Upper lobe of left lung (tissue), 6 donors: ENCODE results near the gene PKNOX2. TPM values are rescaled to one million over a fixed set of nuclear protein-coding genes. Genes with fewer than 3 reads are reported as not detected.

ENCODE experiments used
- ATAC-seq, 2 donors: fragments of 200-7000 bp; cut with Tn5 transposase; one replicate each; pipeline ENCODE4 v1.9.1; 2022; ENCODE audit warnings: mild to moderate bottlenecking in 2 of 2, moderate library complexity in 2 of 2; ENCODE audit not compliant: low FRiP score in 2 of 2
- DNase-seq, 2 donors: peaks; one replicate each; pipeline ENCODE4 v3.0.0-alpha.2; 2019 to 2020
- H3K27ac ChIP-seq, 4 donors: fragments of 200-600 bp; sonication (generic); one replicate each; pipeline ENCODE4 v1.5.1; 2016 to 2019
- H3K27me3 ChIP-seq, 4 donors: fragments of 200-600 bp; sonication (generic); one replicate each; pipeline ENCODE4 v1.5.1; 2017 to 2019
- H3K36me3 ChIP-seq, 4 donors: fragments of 200-600 bp; sonication (generic); one replicate each; pipeline ENCODE4 v1.5.1; 2016 to 2019
- H3K4me1 ChIP-seq, 4 donors: fragments of 200-600 bp; sonication (generic); one replicate each; pipeline ENCODE4 v1.5.1; 2018 to 2019
- H3K4me3 ChIP-seq, 4 donors: fragments of 200-600 bp; sonication (generic); one replicate each; pipeline ENCODE4 v1.5.1; 2017 to 2019; ENCODE audit warnings: mild to moderate bottlenecking in 2 of 4, moderate library complexity in 1 of 4
- H3K9me3 ChIP-seq, 4 donors: fragments of 200-600 bp; sonication (generic); one replicate each; pipeline ENCODE4 v1.5.1; 2018 to 2019
- CTCF ChIP-seq, 6 experiments: fragments of 450-650 bp in 4 of 6; fragments of 200-600 bp in 2 of 6; sonication (generic) in 2 of 6; IDR thresholded peaks; one replicate each; pipeline ENCODE4 v1.5.1; 2016 to 2019; ENCODE audit warnings: antibody characterized with exemption in 6 of 6
- EP300 ChIP-seq, 4 donors: sonication (generic); formaldehyde crosslinking; IDR thresholded peaks; one replicate each; pipeline ENCODE4 v1.5.1; 2017; ENCODE audit warnings: antibody characterized with exemption in 4 of 4, control low read depth in 2 of 4
- POLR2A ChIP-seq, 4 donors: fragments of 450-650 bp; IDR thresholded peaks; one replicate each; pipeline ENCODE4 v1.5.1; 2016 to 2017; ENCODE audit warnings: antibody characterized with exemption in 4 of 4, mild to moderate bottlenecking in 2 of 4
- POLR2AphosphoS5 ChIP-seq, 2 donors: sonication (generic); formaldehyde crosslinking; IDR thresholded peaks; one replicate each; pipeline ENCODE4 v1.5.1; 2017; ENCODE audit warnings: antibody characterized with exemption in 2 of 2
- WGBS, 2 donors: methylation state at CpG; one replicate each; pipeline ENCODE4 v1.1.5; 2017 to 2018; 5-methylcytosine and 5-hydroxymethylcytosine counted together
- total RNA-seq, 6 donors: library from RNA; depleted of rRNA in 4 of 6; stranded (reverse); fragments of >200 nt in 4 of 6; gene quantifications; one replicate each; pipeline versions ENCODE4 v1.1.0 to v1.2.1, GENCODE V29; 2016 to 2021
- donor health status: DM: no; HTN: no; CAD: no; lungs with moderate emphysema.
- donor health status: DM: no; HTN: yes; CAD: no; lungs with severe emphysema.

Gene PKNOX2
- total RNA-seq, 6 donors from 2014 or later, result 2.9 to 15.5 (median 8.4) TPM

DNA sequence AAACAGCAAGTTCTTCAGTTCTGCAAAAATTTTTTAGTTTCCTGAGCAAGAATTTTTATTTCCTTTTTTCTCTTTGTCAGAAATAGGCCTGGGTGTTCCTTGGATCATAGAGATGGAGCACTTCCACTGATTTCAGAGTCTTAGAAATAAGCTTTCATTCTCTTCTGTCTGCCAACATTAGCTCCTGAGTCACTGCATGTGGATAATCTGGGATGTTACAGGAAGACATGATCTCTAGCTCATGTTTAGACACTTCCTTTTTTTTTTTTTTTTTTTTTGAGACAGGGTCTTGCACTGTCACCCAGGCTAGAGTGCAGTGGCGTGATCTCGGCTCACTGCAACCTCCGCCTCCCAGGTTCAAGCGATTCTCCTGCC, 39.9 kb upstream of the PKNOX2 start:
- Histone ChIP-seq H3K27ac (no peak overlapping the region), H3K9me3 (no peaks in the 10 kb centered on the region), H3K4me3 (no peak overlapping the region), H3K36me3 (no peaks in the 10 kb centered on the region), H3K27me3 (no peaks in the 10 kb centered on the region), H3K4me1 (peaks cover 0 to 9% (median 0%) of the 10 kb centered on the region in 4 donors)
- WGBS, 2 donors, result 68 to 83% methylated on average over 4 of the region's 4 CpGs
- no peak for DNase-seq
- TF ChIP-seq POLR2AphosphoS5 (IDR thresholded peaks at IDR 0.05) (no peak), CTCF (IDR thresholded peaks at IDR 0.05) (no peak), EP300 (IDR thresholded peaks at IDR 0.05) (no peak), POLR2A (IDR thresholded peaks at IDR 0.05) (no peak)
- no peak for ATAC-seq

GRCh38 chr11:125128450-125128849, 36.1 kb upstream of the PKNOX2 start:
- WGBS, 2 donors, result 70 to 76% methylated on average over 4 of the region's 4 CpGs
- peaks cover 0 to 8% (median 0%) of the 10 kb centered on the region in 4 donors for H3K4me1 ChIP-seq
- H3K27me3 ChIP-seq, result no peaks in the 10 kb centered on the region
- H3K9me3 ChIP-seq, result no peaks in the 10 kb centered on the region
- no peak for TF ChIP-seq CTCF (IDR thresholded peaks at IDR 0.05)
- no peak for TF ChIP-seq EP300 (IDR thresholded peaks at IDR 0.05)
- TF ChIP-seq POLR2AphosphoS5 (IDR thresholded peaks at IDR 0.05), result no peak
- TF ChIP-seq POLR2A (IDR thresholded peaks at IDR 0.05), result no peak
- H3K36me3 ChIP-seq, result no peaks in the 10 kb centered on the region
- no peak overlapping the region for H3K27ac ChIP-seq
- no peak overlapping the region for H3K4me3 ChIP-seq
- ATAC-seq, result no peak
- no peak for DNase-seq

DNA sequence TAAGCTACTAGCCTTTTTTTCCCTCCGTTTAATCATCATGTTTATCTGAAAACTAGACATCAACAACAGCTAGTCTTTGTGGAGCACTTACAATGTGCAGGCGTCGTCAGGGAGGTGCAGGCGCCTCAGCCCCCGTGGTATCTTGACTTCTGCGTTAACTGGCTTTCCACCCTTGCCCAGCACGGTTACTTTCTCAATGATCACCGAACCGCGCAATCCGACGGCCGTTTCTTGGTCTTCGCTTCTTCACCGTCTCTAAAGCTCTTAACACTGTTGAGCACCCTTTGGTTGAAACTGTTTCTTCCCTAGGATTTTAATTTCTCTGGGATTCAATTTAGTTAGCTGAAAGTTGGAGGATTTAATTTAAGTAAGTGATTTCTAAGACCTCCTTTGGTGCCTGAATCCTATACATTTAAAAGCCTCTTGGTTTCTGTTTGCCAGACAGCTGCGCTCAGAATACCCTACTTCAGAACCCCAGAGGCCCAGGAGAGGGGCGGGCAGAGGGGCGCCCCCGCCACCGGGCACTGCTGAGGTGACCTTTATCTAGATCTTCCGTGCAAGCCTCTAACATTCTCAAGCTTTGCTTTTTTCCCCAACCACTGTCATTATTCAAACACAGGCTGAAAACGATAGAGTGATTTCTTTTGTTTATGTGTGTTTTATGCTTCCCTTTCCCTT, 35.1 kb upstream of the PKNOX2 start:
- WGBS, 2 donors, result 78 to 80% methylated on average over 22 of the region's 22 CpGs
- Histone ChIP-seq H3K4me3 (no peak overlapping the region), H3K27ac (no peak overlapping the region), H3K27me3 (no peaks in the 10 kb centered on the region), H3K36me3 (no peaks in the 10 kb centered on the region), H3K9me3 (no peaks in the 10 kb centered on the region), H3K4me1 (no peaks in the 10 kb centered on the region)
- DNase-seq, result peak in 1 of 2 donors; percentile 56
- no peak for ATAC-seq
- TF ChIP-seq POLR2AphosphoS5 (IDR thresholded peaks at IDR 0.05), result no peak
- no peak for TF ChIP-seq CTCF (IDR thresholded peaks at IDR 0.05)
- no peak for TF ChIP-seq POLR2A (IDR thresholded peaks at IDR 0.05)
- no peak for TF ChIP-seq EP300 (IDR thresholded peaks at IDR 0.05)

- no peak for TF ChIP-seq POLR2A (IDR thresholded peaks at IDR 0.05)
- no peak for TF ChIP-seq POLR2AphosphoS5 (IDR thresholded peaks at IDR 0.05)
- TF ChIP-seq EP300 (IDR thresholded peaks at IDR 0.05), result no peak
- no peak for TF ChIP-seq CTCF (IDR thresholded peaks at IDR 0.05)
- Histone ChIP-seq H3K27me3 (no peaks in the 10 kb centered on the region), H3K4me3 (no peak overlapping the region), H3K9me3 (no peaks in the 10 kb centered on the region), H3K4me1 (no peaks in the 10 kb centered on the region), H3K36me3 (no peaks in the 10 kb centered on the region), H3K27ac (no peak overlapping the region)
- DNase-seq (no peak), ATAC-seq (no peak)
- 85 to 87% methylated on average over 1 of the region's 1 CpG for WGBS, 2 donors
Measured at GRCh38 chr11:125132071-125132470, 32.5 kb upstream of the PKNOX2 start.

DNA sequence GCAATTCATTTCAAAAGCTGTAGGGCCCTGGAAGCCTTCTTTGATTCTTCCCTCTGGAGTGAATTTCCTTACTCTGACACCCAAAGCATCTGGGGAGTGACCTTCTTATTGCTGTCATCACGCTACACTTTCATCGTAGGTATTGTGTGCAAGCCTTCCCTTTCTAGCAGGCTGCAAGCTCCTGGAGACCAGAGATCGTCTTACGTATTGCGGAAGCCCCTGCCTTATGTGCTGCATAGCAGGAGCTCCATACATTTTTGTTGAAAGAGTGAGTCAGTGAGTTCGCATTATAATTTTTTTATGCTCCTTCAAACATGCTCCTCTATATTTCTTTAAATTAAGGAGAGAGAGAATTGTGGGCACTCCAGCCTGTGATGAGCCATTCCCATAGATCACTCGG, 32.0 kb upstream of the PKNOX2 start:
- TF ChIP-seq EP300 (IDR thresholded peaks at IDR 0.05) (no peak), POLR2A (IDR thresholded peaks at IDR 0.05) (no peak), CTCF (IDR thresholded peaks at IDR 0.05) (no peak), POLR2AphosphoS5 (IDR thresholded peaks at IDR 0.05) (no peak)
- no peak overlapping the region for H3K4me3 ChIP-seq
- H3K27me3 ChIP-seq, result no peaks in the 10 kb centered on the region
- no peak for ATAC-seq
- no peak overlapping the region for H3K27ac ChIP-seq
- no peaks in the 10 kb centered on the region for H3K4me1 ChIP-seq
- no peaks in the 10 kb centered on the region for H3K9me3 ChIP-seq
- DNase-seq, result no peak
- no peaks in the 10 kb centered on the region for H3K36me3 ChIP-seq
- WGBS, 2 donors, result 92 to 93% methylated on average over 7 of the region's 7 CpGs
